ENCODE measurements around the gene OR4X1.

DNA sequence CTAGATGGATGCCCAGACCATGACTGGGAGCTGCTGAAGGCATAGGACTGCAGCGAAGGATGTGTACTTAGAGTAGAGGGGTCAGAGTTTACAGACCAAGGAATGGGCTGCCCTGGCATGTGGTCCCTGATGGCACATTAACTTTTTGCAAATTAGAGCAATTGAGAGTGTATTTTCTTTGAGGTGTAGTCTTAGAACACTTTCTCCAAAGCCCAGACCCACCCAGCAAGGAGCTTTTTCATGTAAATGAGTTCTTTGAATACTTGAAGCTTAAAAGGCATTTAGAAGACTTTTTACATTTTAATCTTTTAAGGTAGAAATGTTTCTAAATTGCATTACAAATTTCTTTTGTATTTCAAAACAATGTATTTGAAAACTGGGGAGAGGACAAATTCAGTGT, 8.9 kb downstream of the OR4X1 start:
- TF ChIP-seq POLR2AphosphoS5 (IDR thresholded peaks at IDR 0.05) (no peak), CTCF (IDR thresholded peaks at IDR 0.05) (no peak), POLR2A (IDR thresholded peaks at IDR 0.05) (no peak)
